Esophagus squamous epithelium (tissue), 5 donors: ENCODE measurements around the gene IGF1R. TPM values are rescaled to one million over a fixed set of nuclear protein-coding genes. Genes with fewer than 3 reads are reported as not detected.

ENCODE experiments used
- DNase-seq: peaks from one replicate; lab custom pipeline; 2025; lab: John Stamatoyannopoulos, UW
- H3K27ac ChIP-seq, 4 donors: fragments of 200-600 bp; sonication (generic); one replicate each; pipeline ENCODE4 v1.5.1; 2016 to 2019; ENCODE audit warnings: mild to moderate bottlenecking in 1 of 4
- H3K27me3 ChIP-seq, 4 donors: fragments of 200-600 bp; sonication (generic); 1 replicate in 3 of 4; 2 replicates in 1 of 4; pipeline versions ENCODE4 v1.5.1 to v1.6.0; 2017 to 2021; ENCODE audit warnings: antibody characterized with exemption in 1 of 4
- H3K36me3 ChIP-seq, 3 donors: fragments of 200-600 bp; sonication (generic); one replicate each; pipeline ENCODE4 v1.5.1; 2016 to 2019
- H3K4me1 ChIP-seq, 3 donors: fragments of 200-600 bp; sonication (generic); one replicate each; pipeline ENCODE4 v1.5.1; 2017 to 2019
- H3K4me3 ChIP-seq, 4 donors: fragments of 200-600 bp; sonication (generic); 1 replicate in 3 of 4; 2 replicates in 1 of 4; pipeline ENCODE4 v1.5.1; 2016 to 2019; ENCODE audit warnings: mild to moderate bottlenecking in 2 of 4, moderate library complexity in 1 of 4
- H3K9me3 ChIP-seq, 3 donors: fragments of 200-600 bp; sonication (generic); one replicate each; pipeline ENCODE4 v1.5.1; 2016 to 2019
- CTCF ChIP-seq, 6 experiments: fragments of 450-650 bp in 4 of 6; fragments of 200-600 bp in 2 of 6; sonication (generic) in 2 of 6; IDR thresholded peaks; one replicate each; pipeline ENCODE4 v1.5.1; 2016 to 2019; ENCODE audit warnings: antibody characterized with exemption in 6 of 6, mild to moderate bottlenecking in 4 of 6, moderate library complexity in 4 of 6
- POLR2A ChIP-seq, 4 donors: fragments of 450-650 bp; IDR thresholded peaks; one replicate each; pipeline ENCODE4 v1.6.1; 2017; ENCODE audit warnings: antibody characterized with exemption in 4 of 4, mild to moderate bottlenecking in 4 of 4, moderate library complexity in 3 of 4
- WGBS, 2 donors: methylation state at CpG; one replicate each; pipeline ENCODE4 v1.1.5; 2018; 5-methylcytosine and 5-hydroxymethylcytosine counted together
- intact Hi-C: fragments of 100-400 bp; cut with DNase I; formaldehyde crosslinking; loops from one replicate; pipeline ENCODE4 v1.15.0; 2022
- total RNA-seq, 4 donors: library from RNA; depleted of rRNA; stranded (reverse); fragments of >200 nt; gene quantifications; one replicate each; pipeline ENCODE4 v1.1.0, GENCODE V29; 2016
- donor health status: DM: yes; HTN: yes; CAD: no.

The IGF1R gene
- total RNA-seq, 4 donors from 2014 or later, result 20.5 to 54.8 (median 40.4) TPM

- no peak for DNase-seq
- Histone ChIP-seq H3K9me3 (no peaks in the 10 kb centered on the region), H3K27ac (peak overlapping the region in 2 of 4 donors; percentile 60 to 71), H3K4me1 (peaks cover 0 to 41% (median 18%) of the 10 kb centered on the region in 3 donors), H3K36me3 (peaks cover 0 to 98% (median 24%) of the 10 kb centered on the region in 3 donors), H3K27me3 (no peaks in the 10 kb centered on the region), H3K4me3 (no peak overlapping the region)
- WGBS, 2 donors, result 100% methylated on average over 1 to 4 of the region's 10 CpGs
- intact Hi-C loops, result no loop called here
- no peak for TF ChIP-seq POLR2A (IDR thresholded peaks at IDR 0.05)
- TF ChIP-seq CTCF (IDR thresholded peaks at IDR 0.05), result no peak
Observed at GRCh38 chr15:98923579-98923978, 275.2 kb downstream of the IGF1R start.

GRCh38 chr15:98924401-98925049, 276.2 kb downstream of the IGF1R start:
- Histone ChIP-seq H3K27ac (peak overlapping the region; percentile 51 to 71 (median 59)), H3K9me3 (no peaks in the 10 kb centered on the region), H3K27me3 (no peaks in the 10 kb centered on the region), H3K36me3 (peaks cover 0 to 98% (median 24%) of the 10 kb centered on the region in 3 donors), H3K4me1 (peaks cover 0 to 41% (median 18%) of the 10 kb centered on the region in 3 donors), H3K4me3 (no peak overlapping the region)
- 46 to 50% methylated on average over 7 to 11 of the region's 11 CpGs for WGBS, 2 donors
- no peak for DNase-seq
- intact Hi-C loops, result no loop called here
- TF ChIP-seq POLR2A (IDR thresholded peaks at IDR 0.05) (no peak), CTCF (IDR thresholded peaks at IDR 0.05) (no peak)

- H3K4me1 ChIP-seq, result peaks cover 0 to 41% (median 18%) of the 10 kb centered on the region in 3 donors
- no peak for TF ChIP-seq CTCF (IDR thresholded peaks at IDR 0.05)
- TF ChIP-seq POLR2A (IDR thresholded peaks at IDR 0.05), result no peak
- no peaks in the 10 kb centered on the region for H3K9me3 ChIP-seq
- H3K27me3 ChIP-seq, result no peaks in the 10 kb centered on the region
- no peak for DNase-seq
- no peak overlapping the region for H3K4me3 ChIP-seq
- H3K27ac ChIP-seq, result no peak overlapping the region
- WGBS, 2 donors, result 88 to 100% methylated on average over 1 of the region's 1 CpG
- peaks cover 0 to 99% (median 22%) of the 10 kb centered on the region in 3 donors for H3K36me3 ChIP-seq
- intact Hi-C loops, result no loop called here
Observed at GRCh38 chr15:98926236-98926635, 277.9 kb downstream of the IGF1R start.

DNA sequence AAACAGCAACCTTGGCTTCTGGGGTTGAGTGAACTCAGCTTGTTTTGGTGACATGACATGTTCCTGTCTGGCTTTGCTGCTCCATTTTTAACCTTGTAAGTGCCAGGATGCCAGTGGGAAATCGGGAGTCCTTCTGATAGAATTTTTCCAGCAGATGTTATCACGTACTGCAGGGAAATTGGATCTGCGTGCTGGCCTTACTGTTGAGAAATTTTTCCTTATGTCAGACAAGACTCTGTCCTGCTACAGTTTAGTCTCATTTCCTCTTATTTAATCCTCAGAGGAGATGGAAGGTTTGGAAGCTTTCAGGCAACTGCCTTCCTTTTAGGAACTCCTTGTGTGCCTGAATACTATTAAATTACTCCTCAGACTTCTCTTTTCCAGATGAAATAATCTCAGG, 278.7 kb downstream of the IGF1R start:
- 55 to 61% methylated on average over 3 of the region's 3 CpGs for WGBS, 2 donors
- peaks cover 0 to 41% (median 18%) of the 10 kb centered on the region in 3 donors for H3K4me1 ChIP-seq
- peaks cover 0 to 99% (median 14%) of the 10 kb centered on the region in 3 donors for H3K36me3 ChIP-seq
- intact Hi-C loops, result no loop called here
- H3K27ac ChIP-seq, result peak overlapping the region in 3 of 4 donors; percentile 32 to 59 (median 52)
- no peak for TF ChIP-seq POLR2A (IDR thresholded peaks at IDR 0.05)
- no peak for TF ChIP-seq CTCF (IDR thresholded peaks at IDR 0.05)
- no peak for DNase-seq
- H3K9me3 ChIP-seq, result no peaks in the 10 kb centered on the region
- no peaks in the 10 kb centered on the region for H3K27me3 ChIP-seq
- H3K4me3 ChIP-seq, result no peak overlapping the region

DNA sequence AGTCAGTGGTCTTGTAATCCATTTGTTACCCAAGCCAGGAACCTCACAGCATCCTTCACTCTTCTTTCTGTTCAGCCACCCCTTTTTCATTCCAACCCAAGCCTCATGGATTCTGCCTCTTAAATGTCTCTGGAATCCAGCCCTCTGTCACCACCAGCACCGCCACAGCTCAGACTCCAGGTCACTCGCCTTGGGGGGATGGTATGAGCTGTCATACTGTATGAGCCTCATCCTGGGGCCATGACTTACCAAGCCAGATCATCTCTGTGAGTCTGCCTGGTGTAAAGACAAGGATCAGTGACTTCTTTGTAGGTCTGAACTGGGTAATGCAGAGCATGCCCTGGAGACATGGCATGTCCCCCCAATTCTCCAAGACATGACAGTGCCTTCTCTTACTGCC, 279.7 kb downstream of the IGF1R start:
- H3K36me3 ChIP-seq, result peaks cover 0 to 99% (median 5%) of the 10 kb centered on the region in 3 donors
- H3K4me1 ChIP-seq, result peaks cover 0 to 40% (median 18%) of the 10 kb centered on the region in 3 donors
- peak overlapping the region in 3 of 4 donors; percentile 22 to 52 (median 50) for H3K27ac ChIP-seq
- no peak overlapping the region for H3K4me3 ChIP-seq
- H3K27me3 ChIP-seq, result no peaks in the 10 kb centered on the region
- TF ChIP-seq POLR2A (IDR thresholded peaks at IDR 0.05) (no peak), CTCF (IDR thresholded peaks at IDR 0.05) (no peak)
- 75 to 83% methylated on average over 2 of the region's 2 CpGs for WGBS, 2 donors
- H3K9me3 ChIP-seq, result no peaks in the 10 kb centered on the region
- intact Hi-C loops, result no loop called here
- no peak for DNase-seq
